Skeletal muscle cell (primary cell): ENCODE results near the gene UBE2E3.
"Not testable (repeated sequence)": the region's sequence is repeated elsewhere in the genome, so short reads cannot be mapped to it uniquely, and the experiment has no call there.

Experiments used
- DNase-seq: peaks from one replicate; pipeline ENCODE4 v3.0.0-alpha.2; 2010; ENCODE audit warnings: low read depth
- H3K4me3 ChIP-seq: 2 replicates; pipeline ENCODE4 v1.5.1; 2011; ENCODE audit warnings: low read depth, mild to moderate bottlenecking, control low read depth, low read length, moderate library complexity

Gene UBE2E3

GRCh38 chr2:180980106-180980942 is at the start of gene UBE2E3:
Gene UBE2E3 (plus strand): TSS chr2:180980605. CDS start chr2:180982043, 1,438 bp downstream.
- DNase-seq = peak; percentile 47
- H3K4me3 ChIP-seq = peak within 1 kb of the TSS; percentile 82

- no peak overlapping the region for H3K4me3 ChIP-seq
- DNase-seq = no peak
Measured at GRCh38 chr2:180931841-180932240, 48.6 kb upstream of the UBE2E3 start.

DNA sequence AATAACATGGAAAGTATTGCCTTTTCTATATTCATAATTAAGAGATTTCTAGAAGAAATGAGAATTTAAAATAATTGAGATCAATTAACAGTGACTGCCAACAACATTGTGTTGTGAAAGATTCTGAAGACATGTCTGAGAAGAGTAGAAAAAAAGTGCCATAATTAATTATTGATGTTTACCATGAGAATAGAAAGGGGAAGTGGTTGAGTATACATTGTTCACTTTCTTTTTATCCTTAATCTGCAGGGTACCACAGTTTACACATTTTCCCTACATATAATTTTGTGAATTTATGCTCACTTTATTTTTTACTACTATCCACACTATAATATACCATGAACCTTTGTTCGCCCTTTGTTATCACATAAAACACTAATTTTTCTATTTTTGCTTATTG is 47.1 kb upstream of the UBE2E3 start:
- no peak for DNase-seq
- no peak overlapping the region for H3K4me3 ChIP-seq

- DNase-seq = no peak
- H3K4me3 ChIP-seq = no peak overlapping the region
Measured at GRCh38 chr2:180934911-180935310, 45.5 kb upstream of the UBE2E3 start.

- H3K4me3 ChIP-seq, DNase-seq: not testable (repeated sequence)
Measured at GRCh38 chr2:180937480-180937879, 42.9 kb upstream of the UBE2E3 start.

DNA sequence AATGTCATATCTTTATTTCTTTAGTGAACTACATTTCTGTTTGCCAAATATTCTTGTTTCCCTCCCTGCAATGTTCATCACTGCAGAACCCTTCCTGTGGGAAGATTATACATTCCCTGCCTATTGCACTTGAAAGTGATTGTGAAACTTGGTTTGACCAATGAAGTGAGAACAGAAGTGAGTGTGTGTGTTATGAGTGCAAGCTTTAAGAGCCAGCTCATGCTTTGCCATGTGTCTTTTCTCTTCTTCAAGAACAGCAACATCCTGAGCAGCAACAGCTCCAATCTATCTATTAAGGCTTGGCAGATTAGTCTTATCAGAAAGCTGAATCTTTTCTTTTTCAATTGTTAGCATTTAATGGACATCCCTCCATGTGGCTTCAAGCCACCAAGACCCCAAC is 42.0 kb upstream of the UBE2E3 start:
- no peak overlapping the region for H3K4me3 ChIP-seq
- peak; percentile 83 for DNase-seq

- no peak overlapping the region for H3K4me3 ChIP-seq
- no peak for DNase-seq
Measured at GRCh38 chr2:180943275-180943674, 37.1 kb upstream of the UBE2E3 start.

GRCh38 chr2:180944372-180944771 is 36.0 kb upstream of the UBE2E3 start:
- no peak overlapping the region for H3K4me3 ChIP-seq
- DNase-seq = no peak

GRCh38 chr2:180947208-180947689 is 33.2 kb upstream of the UBE2E3 start:
- H3K4me3 ChIP-seq = no peak overlapping the region
- DNase-seq = no peak

GRCh38 chr2:180949896-180950295 is 30.5 kb upstream of the UBE2E3 start:
- no peak for DNase-seq
- no peak overlapping the region for H3K4me3 ChIP-seq

DNA sequence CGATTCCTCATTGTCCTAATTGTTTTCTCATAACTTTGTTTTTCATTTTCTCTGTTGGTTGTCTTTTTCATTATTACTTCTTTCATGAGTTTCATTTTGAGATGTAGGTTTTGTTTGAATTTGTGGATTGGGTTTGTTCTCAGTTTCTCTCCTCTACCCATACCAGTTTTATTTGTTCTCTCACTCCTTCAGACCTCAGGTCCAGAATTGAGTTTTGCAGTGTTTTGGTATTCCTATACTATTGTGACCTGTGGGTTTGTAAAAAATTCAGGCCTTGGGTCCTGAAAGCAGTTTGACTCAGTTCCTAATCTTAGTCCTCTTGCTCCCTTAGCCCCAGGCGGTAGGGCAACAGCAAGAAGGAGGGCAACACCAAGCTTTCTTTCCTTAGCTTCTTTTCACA is 28.3 kb upstream of the UBE2E3 start:
- H3K4me3 ChIP-seq = no peak overlapping the region
- DNase-seq = no peak

GRCh38 chr2:180952731-180953336 is 27.6 kb upstream of the UBE2E3 start:
- H3K4me3 ChIP-seq = no peak overlapping the region
- DNase-seq = no peak

- no peak overlapping the region for H3K4me3 ChIP-seq
Measured at GRCh38 chr2:180953550-180953949, 26.9 kb upstream of the UBE2E3 start.

DNA sequence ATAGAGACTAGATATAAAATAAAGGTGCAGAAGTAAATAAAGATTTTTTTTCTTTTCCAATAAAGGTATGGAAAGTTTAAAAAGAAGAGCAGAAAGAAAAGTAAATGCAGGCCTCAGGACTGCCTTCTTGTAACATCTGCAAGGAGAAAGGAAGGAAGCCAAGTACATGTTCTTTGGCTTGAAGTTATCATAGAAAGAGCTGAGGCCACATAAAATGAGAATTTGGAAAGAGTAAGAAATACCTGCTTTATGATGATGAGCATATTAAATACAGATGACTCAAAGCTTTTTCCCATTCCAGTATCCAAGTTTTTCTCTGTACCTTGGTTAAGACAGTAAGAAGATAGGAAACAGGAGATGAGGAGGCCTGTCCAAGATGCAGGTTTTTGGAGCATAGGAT is 25.3 kb upstream of the UBE2E3 start:
- no peak overlapping the region for H3K4me3 ChIP-seq
- DNase-seq = no peak

More at GRCh38 chr2:180953550-180953949, 26.9 kb upstream of the UBE2E3 start:
- DNase-seq = no peak

GRCh38 chr2:180959787-180960186 is 20.6 kb upstream of the UBE2E3 start:
- DNase-seq = no peak
- H3K4me3 ChIP-seq = no peak overlapping the region

GRCh38 chr2:180960982-180961381 is 19.4 kb upstream of the UBE2E3 start:
- no peak for DNase-seq
- H3K4me3 ChIP-seq = no peak overlapping the region

DNA sequence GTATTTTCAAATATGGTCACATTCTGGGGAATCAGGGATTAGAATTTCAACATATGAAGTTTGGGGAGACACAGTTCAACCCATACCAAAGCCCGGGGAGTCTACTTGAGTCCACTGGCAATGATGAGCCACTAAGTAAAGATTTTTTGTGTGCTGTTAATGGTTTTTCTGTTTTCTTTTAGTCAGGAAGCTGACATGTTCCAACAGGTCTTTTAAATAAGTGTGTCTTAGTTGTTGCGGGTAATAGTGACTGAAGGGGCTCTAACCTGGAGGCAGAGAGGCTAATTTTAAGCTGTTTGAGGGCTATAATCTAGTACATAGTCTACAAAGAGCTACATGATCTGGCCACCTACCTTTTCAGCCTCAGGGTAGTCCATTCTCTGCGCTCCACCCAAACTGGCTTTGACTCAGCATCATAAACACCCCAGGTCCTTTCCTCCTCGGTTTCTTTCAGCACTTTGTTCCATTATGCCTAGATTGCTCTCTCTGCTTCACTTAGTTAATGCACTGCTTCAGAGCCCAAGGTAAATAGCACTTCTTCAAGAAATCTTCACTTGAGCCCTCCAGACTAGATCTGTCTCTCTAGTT is 17.6 kb upstream of the UBE2E3 start:
- H3K4me3 ChIP-seq = no peak overlapping the region
- DNase-seq = no peak

DNA sequence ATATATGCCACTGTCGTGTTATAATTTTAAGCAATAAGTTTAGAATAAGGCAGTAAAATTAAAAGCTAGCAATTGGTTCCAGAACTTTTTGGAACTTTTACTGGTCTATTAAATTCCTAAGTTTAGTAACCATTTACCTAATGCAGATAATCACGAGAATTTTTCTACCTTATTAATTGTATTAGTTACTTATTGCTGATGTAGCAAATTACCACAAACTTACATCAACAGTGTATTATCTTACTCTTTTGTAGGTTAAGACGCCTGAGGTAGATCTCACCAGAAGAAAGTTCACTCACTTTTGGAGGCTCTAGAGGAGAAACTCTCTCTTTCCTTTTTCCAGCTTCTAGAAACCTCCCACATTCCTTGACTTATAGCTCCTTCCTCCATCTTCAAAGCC is 14.0 kb upstream of the UBE2E3 start:
- no peak for DNase-seq
- H3K4me3 ChIP-seq = no peak overlapping the region

DNA sequence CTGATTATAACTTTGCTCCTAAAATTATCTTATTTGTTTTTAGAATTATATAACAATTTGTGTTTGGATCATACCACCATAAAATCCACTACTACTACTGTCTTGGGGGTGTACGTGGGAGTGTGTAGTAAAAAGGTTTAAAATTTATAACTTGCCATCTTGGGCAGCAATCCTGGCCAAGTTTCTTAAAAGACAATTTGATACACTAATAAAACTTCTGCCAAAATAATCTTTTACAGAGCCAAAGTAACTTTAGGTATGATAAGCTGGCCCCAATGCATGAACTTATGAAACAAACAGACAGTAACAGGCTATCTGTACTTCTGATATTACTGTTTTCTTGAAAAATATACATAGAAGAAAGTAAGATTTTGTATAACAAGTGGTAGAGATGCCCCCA is 11.3 kb upstream of the UBE2E3 start:
- no peak for DNase-seq
- no peak overlapping the region for H3K4me3 ChIP-seq

- DNase-seq = no peak
- no peak overlapping the region for H3K4me3 ChIP-seq
Measured at GRCh38 chr2:180970016-180970415, 10.4 kb upstream of the UBE2E3 start.
